ENCODE measurements around the gene ARHGEF11.

ARHGEF11 gene

GRCh38 chr1:156912861-156913808, 132.4 kb downstream of the ARHGEF11 start:
- no peak for DNase-seq (ENCODE audit: low read depth in 4 of 4, low spot score in 1 of 4)

GRCh38 chr1:156912310-156912709, 133.2 kb downstream of the ARHGEF11 start:
- no peak for DNase-seq (ENCODE audit: low read depth in 4 of 4, low spot score in 1 of 4)

GRCh38 chr1:156911577-156912298, 133.8 kb downstream of the ARHGEF11 start:
- no peak for DNase-seq (ENCODE audit: low read depth in 4 of 4, low spot score in 1 of 4)

- peak in 3 of 4 experiments; percentile 35 to 47 (median 37) for DNase-seq (ENCODE audit: low read depth in 4 of 4, low spot score in 1 of 4)
Observed at GRCh38 chr1:156910309-156910782, 135.2 kb downstream of the ARHGEF11 start.

GRCh38 chr1:156909671-156910070, 135.9 kb downstream of the ARHGEF11 start:
- no peak for DNase-seq (ENCODE audit: low read depth in 4 of 4, low spot score in 1 of 4)

GRCh38 chr1:156908955-156909354, 136.6 kb downstream of the ARHGEF11 start:
- DNase-seq (ENCODE audit: low read depth in 4 of 4, low spot score in 1 of 4): no peak

GRCh38 chr1:156908541-156908940, 137.0 kb downstream of the ARHGEF11 start:
- DNase-seq (ENCODE audit: low read depth in 4 of 4, low spot score in 1 of 4): no peak

GRCh38 chr1:156906206-156906906, 139.2 kb downstream of the ARHGEF11 start:
- DNase-seq (ENCODE audit: low read depth in 4 of 4, low spot score in 1 of 4): no peak

- DNase-seq (ENCODE audit: low read depth in 4 of 4, low spot score in 1 of 4): no peak
Observed at GRCh38 chr1:156905651-156906050, 139.9 kb downstream of the ARHGEF11 start.

- no peak for DNase-seq (ENCODE audit: low read depth in 4 of 4, low spot score in 1 of 4)
Observed at GRCh38 chr1:156905176-156905575, 140.4 kb downstream of the ARHGEF11 start.

- DNase-seq (ENCODE audit: low read depth in 4 of 4, low spot score in 1 of 4): no peak
Observed at GRCh38 chr1:156904187-156904959, 141.2 kb downstream of the ARHGEF11 start.

GRCh38 chr1:156903328-156904091, 142.0 kb downstream of the ARHGEF11 start:
- DNase-seq (ENCODE audit: low read depth in 4 of 4, low spot score in 1 of 4): no peak

- no peak for DNase-seq (ENCODE audit: low read depth in 4 of 4, low spot score in 1 of 4)
Observed at GRCh38 chr1:156901966-156902915, 143.3 kb downstream of the ARHGEF11 start.

GRCh38 chr1:156901590-156901900, 144.0 kb downstream of the ARHGEF11 start:
- DNase-seq (ENCODE audit: low read depth in 4 of 4, low spot score in 1 of 4): no peak

GRCh38 chr1:156900896-156901589, 144.5 kb downstream of the ARHGEF11 start:
- no peak for DNase-seq (ENCODE audit: low read depth in 4 of 4, low spot score in 1 of 4)

- no peak for DNase-seq (ENCODE audit: low read depth in 4 of 4, low spot score in 1 of 4)
Observed at GRCh38 chr1:156899956-156900718, 145.4 kb downstream of the ARHGEF11 start.

GRCh38 chr1:156898971-156899664, 146.4 kb downstream of the ARHGEF11 start:
- DNase-seq (ENCODE audit: low read depth in 4 of 4, low spot score in 1 of 4): no peak

Measured in stimulated activated CD4-positive, alpha-beta T cell treated with anti-CD3 and anti-CD28 coated beads, Interleukin-1b, Interleukin-23, amount 100 ng/mL, for 24 hours (primary cell).